Stomach smooth muscle (tissue), 2 donors: ENCODE results near the gene FAM3A.

Experiments used
- H3K27ac ChIP-seq: one replicate; pipeline ENCODE4 v1.7.0; 2013; ENCODE audit warnings: mild to moderate bottlenecking, low read length, inconsistent platforms
- H3K27me3 ChIP-seq, 2 donors: one replicate each; pipeline ENCODE4 v1.7.0; 2013; ENCODE audit warnings: low read length in 2 of 2; ENCODE audit not compliant: insufficient read depth in 2 of 2, control insufficient read depth in 1 of 2
- H3K36me3 ChIP-seq, 2 donors: one replicate each; pipeline ENCODE4 v1.7.0; 2013; ENCODE audit warnings: low read length in 2 of 2; ENCODE audit not compliant: control insufficient read depth in 2 of 2, insufficient read depth in 2 of 2
- H3K4me1 ChIP-seq: one replicate; pipeline ENCODE4 v1.7.0; 2013; ENCODE audit warnings: low read length; ENCODE audit not compliant: control insufficient read depth, insufficient read depth
- H3K4me3 ChIP-seq, 2 donors: one replicate each; pipeline ENCODE4 v1.7.0; 2013; ENCODE audit warnings: low read length in 2 of 2
- H3K9ac ChIP-seq, 2 donors: one replicate each; pipeline ENCODE4 v1.7.0; 2013; ENCODE audit warnings: low read length in 2 of 2, mild to moderate bottlenecking in 1 of 2
- H3K9me3 ChIP-seq, 2 donors: one replicate each; pipeline ENCODE4 v1.7.0; 2013; ENCODE audit warnings: low read length in 2 of 2; ENCODE audit not compliant: control insufficient read depth in 2 of 2
- donor health status: healthy.
- donor health status: Pancreatic carcinoma.

The FAM3A gene

DNA sequence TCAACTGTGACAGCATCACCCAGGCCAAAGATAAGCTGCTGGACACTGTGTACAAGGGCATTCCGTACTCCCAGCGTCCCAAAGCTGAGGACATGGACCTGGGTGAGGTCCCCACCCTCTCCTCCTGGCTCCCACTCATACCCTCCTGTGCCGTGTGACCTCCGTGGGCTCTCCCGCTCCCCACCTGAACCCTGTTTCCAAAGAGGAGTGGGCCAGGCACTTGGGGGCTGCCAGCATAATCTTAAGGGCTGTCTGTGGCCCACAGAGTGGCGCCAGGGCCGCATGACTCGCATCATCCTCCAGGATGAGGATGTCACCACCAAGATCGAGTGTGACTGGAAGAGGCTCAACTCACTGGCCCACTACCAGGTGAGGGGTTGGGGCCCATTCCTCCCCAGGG is 46.9 kb downstream of the FAM3A start:
- Histone ChIP-seq H3K36me3 (peaks cover 0 to 9% of the 10 kb centered on the region in 2 donors), H3K9ac (no peak overlapping the region), H3K4me1 (no peaks in the 10 kb centered on the region), H3K27me3 (peaks cover 0 to 2% of the 10 kb centered on the region in 2 donors), H3K27ac (no peak overlapping the region), H3K4me3 (no peak overlapping the region), H3K9me3 (no peaks in the 10 kb centered on the region)

DNA sequence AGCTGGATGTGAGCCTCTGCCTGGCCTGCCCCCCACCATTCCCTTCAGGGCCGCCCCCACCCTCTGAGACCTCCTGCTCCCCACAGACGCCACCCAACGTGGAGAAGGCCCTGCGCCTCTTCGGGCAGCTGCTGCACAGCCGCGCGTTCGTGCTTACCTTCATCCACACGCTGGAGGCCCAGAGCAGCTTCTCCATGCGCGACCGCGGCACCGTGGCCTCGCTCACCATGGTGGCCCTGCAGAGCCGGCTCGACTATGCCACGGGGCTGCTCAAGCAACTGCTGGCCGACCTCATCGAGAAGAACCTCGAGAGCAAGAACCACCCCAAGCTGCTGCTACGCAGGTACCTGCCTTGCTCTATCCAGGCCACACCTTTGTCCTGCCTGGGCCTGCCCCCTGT is 47.8 kb downstream of the FAM3A start:
- Histone ChIP-seq H3K27ac (no peak overlapping the region), H3K4me1 (no peaks in the 10 kb centered on the region), H3K4me3 (no peak overlapping the region), H3K36me3 (peaks cover 0 to 9% of the 10 kb centered on the region in 2 donors), H3K27me3 (peaks cover 0 to 2% of the 10 kb centered on the region in 2 donors), H3K9ac (no peak overlapping the region), H3K9me3 (no peaks in the 10 kb centered on the region)

DNA sequence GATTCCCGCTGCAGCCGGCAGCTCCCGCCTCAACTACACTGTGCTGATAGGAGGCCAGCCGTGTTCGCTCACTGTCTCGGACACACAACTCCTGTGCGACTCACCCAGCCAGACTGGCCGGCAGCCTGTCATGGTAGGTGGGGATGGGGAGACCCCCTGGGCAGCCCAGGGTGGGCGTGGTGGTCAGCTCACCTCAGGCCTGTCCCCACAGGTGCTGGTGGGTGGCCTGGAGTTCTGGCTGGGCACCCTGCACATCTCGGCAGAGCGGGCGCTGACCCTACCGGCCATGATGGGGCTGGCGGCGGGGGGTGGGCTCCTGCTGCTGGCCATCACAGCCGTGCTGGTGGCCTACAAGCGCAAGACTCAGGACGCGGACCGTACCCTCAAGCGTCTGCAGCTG is 48.5 kb downstream of the FAM3A start:
- Histone ChIP-seq H3K4me1 (no peaks in the 10 kb centered on the region), H3K27me3 (peaks cover 0 to 2% of the 10 kb centered on the region in 2 donors), H3K27ac (no peak overlapping the region), H3K9ac (no peak overlapping the region), H3K9me3 (no peaks in the 10 kb centered on the region), H3K4me3 (no peak overlapping the region), H3K36me3 (peaks cover 0 to 9% of the 10 kb centered on the region in 2 donors)

DNA sequence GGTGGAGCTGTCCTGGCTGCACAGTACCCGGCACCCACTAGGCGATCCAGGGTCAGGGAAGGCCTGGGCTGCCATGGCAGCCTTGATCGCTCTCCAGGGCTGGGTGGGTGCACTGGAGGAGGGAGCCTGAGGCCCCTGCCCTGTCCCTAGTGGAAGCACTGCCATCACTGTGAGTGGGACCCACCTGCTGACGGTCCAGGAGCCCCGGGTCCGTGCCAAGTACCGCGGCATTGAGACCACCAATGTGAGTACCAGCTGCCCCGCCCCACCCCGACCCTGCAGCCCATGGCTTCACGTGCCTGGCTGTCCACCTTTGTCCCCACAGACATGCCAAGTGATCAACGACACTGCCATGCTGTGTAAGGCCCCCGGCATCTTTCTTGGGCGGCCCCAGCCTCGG is 49.1 kb downstream of the FAM3A start:
- Histone ChIP-seq H3K36me3 (peaks cover 0 to 9% of the 10 kb centered on the region in 2 donors), H3K9me3 (no peaks in the 10 kb centered on the region), H3K9ac (no peak overlapping the region), H3K4me1 (no peaks in the 10 kb centered on the region), H3K4me3 (no peak overlapping the region), H3K27ac (no peak overlapping the region), H3K27me3 (peaks cover 0 to 2% of the 10 kb centered on the region in 2 donors)

DNA sequence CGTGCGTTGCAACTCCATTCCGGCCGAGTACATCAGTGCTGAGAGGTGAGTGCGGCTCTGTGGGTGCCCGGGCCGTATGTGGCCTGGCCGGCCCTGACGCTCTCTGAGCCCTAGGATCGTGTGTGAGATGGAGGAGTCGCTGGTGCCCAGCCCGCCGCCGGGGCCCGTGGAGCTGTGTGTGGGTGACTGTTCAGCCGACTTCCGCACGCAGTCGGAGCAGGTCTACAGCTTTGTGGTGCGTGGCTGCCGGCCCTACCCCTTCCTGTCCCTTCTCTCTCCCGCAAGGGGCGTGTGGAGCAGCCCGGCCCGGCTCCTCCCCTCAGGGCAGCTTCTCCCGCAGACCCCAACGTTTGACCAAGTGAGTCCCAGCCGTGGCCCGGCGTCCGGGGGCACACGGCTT is 50.0 kb downstream of the FAM3A start:
- H3K27me3 ChIP-seq, result peaks cover 0 to 2% of the 10 kb centered on the region in 2 donors
- H3K27ac ChIP-seq, result no peak overlapping the region
- peaks cover 0 to 10% of the 10 kb centered on the region in 2 donors for H3K36me3 ChIP-seq
- no peak overlapping the region for H3K9ac ChIP-seq
- no peaks in the 10 kb centered on the region for H3K4me1 ChIP-seq
- no peak overlapping the region for H3K4me3 ChIP-seq
- no peaks in the 10 kb centered on the region for H3K9me3 ChIP-seq

DNA sequence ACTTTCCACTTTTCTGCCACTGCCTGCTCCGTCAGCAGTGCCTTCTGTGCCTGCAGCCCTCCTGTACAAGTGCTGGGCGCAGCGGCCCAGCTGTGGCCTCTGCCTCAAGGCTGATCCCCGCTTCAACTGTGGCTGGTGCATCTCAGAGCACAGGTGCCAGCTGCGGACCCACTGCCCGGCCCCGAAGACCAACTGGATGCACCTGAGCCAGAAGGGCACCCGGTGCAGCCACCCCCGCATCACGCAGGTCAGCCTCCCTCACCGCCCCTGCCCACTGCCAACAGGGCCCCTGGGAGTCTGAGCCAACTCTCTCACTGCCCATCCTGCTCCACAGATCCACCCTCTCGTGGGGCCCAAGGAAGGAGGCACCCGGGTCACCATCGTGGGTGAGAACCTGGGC is 50.4 kb downstream of the FAM3A start:
- Histone ChIP-seq H3K4me1 (no peaks in the 10 kb centered on the region), H3K4me3 (no peak overlapping the region), H3K36me3 (peaks cover 0 to 6% of the 10 kb centered on the region in 2 donors), H3K9ac (no peak overlapping the region), H3K9me3 (no peaks in the 10 kb centered on the region), H3K27me3 (peaks cover 0 to 2% of the 10 kb centered on the region in 2 donors), H3K27ac (no peak overlapping the region)

DNA sequence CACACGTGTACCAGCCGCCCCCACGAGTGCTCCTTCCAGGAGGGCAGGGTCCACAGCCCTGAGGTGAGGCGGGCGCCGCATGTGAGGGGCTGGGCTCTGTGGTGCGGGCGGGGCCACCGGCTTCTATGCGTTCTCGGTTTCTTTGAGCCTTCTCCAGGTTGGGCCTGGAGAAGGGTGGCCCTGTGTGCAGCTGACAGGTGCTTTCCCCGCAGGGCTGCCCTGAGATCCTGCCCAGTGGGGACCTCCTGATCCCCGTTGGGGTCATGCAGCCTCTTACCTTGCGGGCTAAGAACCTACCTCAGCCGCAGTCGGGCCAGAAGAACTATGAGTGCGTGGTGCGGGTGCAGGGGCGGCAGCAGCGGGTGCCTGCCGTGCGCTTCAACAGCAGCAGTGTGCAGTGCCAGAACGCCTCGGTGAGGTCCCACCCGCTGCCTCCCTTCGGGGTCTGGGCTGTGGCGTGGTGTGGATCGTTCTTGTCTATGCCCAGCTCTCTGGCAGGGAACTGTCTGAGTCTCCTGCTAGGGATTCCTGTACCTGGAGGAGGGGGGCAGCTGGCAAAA is 51.1 kb downstream of the FAM3A start:
- Histone ChIP-seq H3K9me3 (no peaks in the 10 kb centered on the region), H3K4me1 (no peaks in the 10 kb centered on the region), H3K36me3 (peaks cover 0 to 2% of the 10 kb centered on the region in 2 donors), H3K27me3 (no peaks in the 10 kb centered on the region), H3K4me3 (no peak overlapping the region), H3K27ac (no peak overlapping the region), H3K9ac (no peak overlapping the region)

DNA sequence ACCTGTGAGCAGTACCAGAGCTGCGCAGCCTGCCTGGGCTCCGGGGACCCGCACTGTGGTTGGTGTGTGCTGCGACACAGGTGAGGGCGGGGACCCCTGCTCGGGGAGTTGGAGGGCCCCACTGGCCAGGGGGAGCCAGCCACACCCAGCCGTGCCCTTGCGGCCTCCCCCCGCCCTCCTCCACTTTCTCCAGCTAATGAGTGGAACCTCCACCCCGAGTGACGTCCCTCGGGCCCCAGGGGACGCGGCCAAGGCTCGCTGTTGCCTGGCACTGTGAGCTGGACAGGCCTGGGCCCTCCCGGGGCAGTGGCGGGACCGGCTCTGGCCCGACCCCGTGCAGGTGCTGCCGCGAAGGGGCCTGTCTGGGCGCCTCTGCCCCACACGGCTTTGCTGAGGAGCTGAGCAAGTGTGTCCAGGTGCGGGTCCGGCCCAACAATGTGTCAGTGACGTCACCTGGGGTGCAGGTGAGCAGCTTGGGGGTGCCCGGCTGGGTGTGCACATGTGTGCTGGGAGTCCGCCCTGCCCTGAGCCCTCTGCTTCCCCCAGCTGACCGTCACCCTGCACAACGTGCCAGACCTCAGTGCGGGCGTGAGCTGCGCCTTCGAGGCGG is 52.3 kb downstream of the FAM3A start:
- Histone ChIP-seq H3K4me3 (no peak overlapping the region), H3K9me3 (no peaks in the 10 kb centered on the region), H3K27ac (no peak overlapping the region), H3K4me1 (peaks cover 7% of the 10 kb centered on the region), H3K9ac (no peak overlapping the region), H3K27me3 (no peaks in the 10 kb centered on the region), H3K36me3 (peaks cover 0 to 2% of the 10 kb centered on the region in 2 donors)

DNA sequence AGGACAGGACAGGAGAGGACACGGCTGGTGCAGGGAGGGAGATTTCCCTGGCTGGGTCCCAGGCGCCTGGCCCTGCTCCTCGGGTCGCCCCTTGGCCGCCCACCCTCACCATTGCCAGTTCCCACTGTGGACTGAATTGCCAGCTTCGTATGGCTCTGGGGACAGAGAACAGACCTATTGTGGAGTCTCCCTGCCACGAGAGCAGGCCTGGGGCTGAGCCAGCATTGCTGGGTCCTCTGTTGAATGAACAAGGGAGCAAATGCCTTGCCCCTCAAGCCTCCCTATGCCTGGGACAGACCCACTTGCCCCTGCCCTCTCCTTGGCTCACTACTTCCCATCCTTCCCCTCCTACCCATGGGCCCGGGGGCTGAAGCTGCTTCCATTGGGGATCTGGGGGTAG is 53.6 kb downstream of the FAM3A start:
- no peak overlapping the region for H3K9ac ChIP-seq
- H3K27me3 ChIP-seq, result no peaks in the 10 kb centered on the region
- H3K4me3 ChIP-seq, result no peak overlapping the region
- H3K36me3 ChIP-seq, result peaks cover 0 to 2% of the 10 kb centered on the region in 2 donors
- no peak overlapping the region for H3K27ac ChIP-seq
- peaks cover 7% of the 10 kb centered on the region for H3K4me1 ChIP-seq
- H3K9me3 ChIP-seq, result no peaks in the 10 kb centered on the region

DNA sequence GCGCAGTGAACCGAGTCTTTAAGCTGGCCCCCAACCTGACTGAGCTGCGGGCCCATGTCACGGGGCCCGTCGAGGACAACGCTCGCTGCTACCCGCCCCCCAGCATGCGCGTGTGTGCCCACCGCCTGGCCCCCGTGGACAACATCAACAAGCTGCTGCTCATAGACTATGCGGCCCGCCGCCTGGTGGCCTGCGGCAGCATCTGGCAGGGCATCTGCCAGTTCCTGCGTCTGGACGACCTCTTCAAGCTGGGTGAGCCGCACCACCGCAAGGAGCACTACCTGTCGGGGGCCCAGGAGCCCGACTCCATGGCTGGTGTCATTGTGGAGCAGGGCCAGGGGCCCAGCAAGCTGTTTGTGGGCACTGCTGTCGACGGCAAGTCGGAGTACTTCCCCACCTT is 55.7 kb downstream of the FAM3A start:
- Histone ChIP-seq H3K27ac (no peak overlapping the region), H3K27me3 (no peaks in the 10 kb centered on the region), H3K9me3 (no peaks in the 10 kb centered on the region), H3K4me1 (peaks cover 7% of the 10 kb centered on the region), H3K9ac (no peak overlapping the region), H3K36me3 (peaks cover 0 to 2% of the 10 kb centered on the region in 2 donors), H3K4me3 (peak overlapping the region in 1 of 2 donors; percentile 57)

DNA sequence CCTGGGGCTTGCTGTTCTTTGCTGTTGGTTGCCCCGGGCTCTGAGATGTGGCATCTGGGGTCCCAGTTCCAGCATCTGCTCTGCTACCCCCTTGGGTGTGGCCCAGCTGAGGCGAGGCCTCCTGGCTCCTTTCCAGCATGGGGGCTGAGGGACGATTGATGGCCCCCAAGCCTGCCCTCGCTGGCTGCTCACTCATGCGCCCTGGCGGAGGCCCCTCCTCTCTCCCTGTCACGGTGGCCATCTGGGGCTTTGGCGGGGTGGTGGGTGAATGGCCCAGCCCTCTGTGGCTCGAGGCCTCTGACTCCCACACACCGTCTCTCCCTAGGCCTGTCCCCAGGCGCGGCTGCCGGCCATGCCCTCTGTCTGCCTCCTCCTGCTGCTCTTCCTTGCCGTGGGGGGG is 56.2 kb downstream of the FAM3A start:
- Histone ChIP-seq H3K27me3 (no peaks in the 10 kb centered on the region), H3K36me3 (peaks cover 0 to 2% of the 10 kb centered on the region in 2 donors), H3K9ac (no peak overlapping the region), H3K27ac (no peak overlapping the region), H3K4me1 (peaks cover 7% of the 10 kb centered on the region), H3K4me3 (peak overlapping the region; percentile 12 to 57), H3K9me3 (no peaks in the 10 kb centered on the region)
